Liver (tissue), 9 donors: Measurements from ENCODE around the gene CCDC91. TPM values are rescaled to one million over a fixed set of nuclear protein-coding genes. Genes with fewer than 3 reads are reported as not detected.

Source experiments
- DNase-seq: peaks from one replicate; pipeline ENCODE4 v3.0.0-alpha.2; 2017; ENCODE audit warnings: low spot score
- H3K27ac ChIP-seq, 2 donors: one replicate each; pipeline ENCODE4 v1.7.0; 2013; ENCODE audit warnings: inconsistent platforms in 2 of 2, low read length in 2 of 2, control low read depth in 1 of 2, low read depth in 1 of 2, mild to moderate bottlenecking in 1 of 2
- H3K27me3 ChIP-seq, 4 donors: one replicate each; pipeline versions ENCODE4 v1.6.1 to v1.7.0; 2013; ENCODE audit warnings: low read length in 3 of 4, inconsistent platforms in 1 of 4, mild to moderate bottlenecking in 1 of 4, moderate library complexity in 1 of 4; ENCODE audit not compliant: control insufficient read depth in 4 of 4, insufficient read depth in 4 of 4
- H3K36me3 ChIP-seq, 4 donors: one replicate each; pipeline versions ENCODE4 v1.6.1 to v1.7.0; 2013; ENCODE audit warnings: low read length in 3 of 4, mild to moderate bottlenecking in 3 of 4, low read depth in 1 of 4, moderate library complexity in 1 of 4; ENCODE audit not compliant: control insufficient read depth in 4 of 4, insufficient read depth in 3 of 4
- H3K4me1 ChIP-seq, 4 donors: one replicate each; pipeline versions ENCODE4 v1.6.1 to v1.7.0; 2013; ENCODE audit warnings: low read length in 3 of 4, mild to moderate bottlenecking in 3 of 4, moderate library complexity in 1 of 4; ENCODE audit not compliant: control insufficient read depth in 4 of 4, insufficient read depth in 4 of 4
- H3K4me3 ChIP-seq, 3 donors: one replicate each; pipeline versions ENCODE4 v1.6.1 to v1.7.0; 2013; ENCODE audit warnings: low read length in 3 of 3, control low read depth in 1 of 3, low read depth in 1 of 3, mild to moderate bottlenecking in 1 of 3
- H3K9ac ChIP-seq, 2 donors: one replicate each; pipeline ENCODE4 v1.7.0; 2013; ENCODE audit warnings: low read length in 2 of 2, mild to moderate bottlenecking in 2 of 2, moderate library complexity in 2 of 2, control low read depth in 1 of 2, low read depth in 1 of 2
- H3K9me3 ChIP-seq, 4 donors: one replicate each; pipeline versions ENCODE4 v1.6.1 to v1.7.0; 2013; ENCODE audit warnings: low read length in 3 of 4; ENCODE audit not compliant: control insufficient read depth in 4 of 4
- EGR1 ChIP-seq, 2 donors: IDR thresholded peaks; 2 replicates each; pipeline ENCODE4 v1.6.1; 2016 to 2018; ENCODE audit warnings: antibody characterized with exemption in 2 of 2, low read depth in 2 of 2
- FOXA1 ChIP-seq: IDR thresholded peaks from 2 replicates; pipeline ENCODE4 v1.6.1; 2016; ENCODE audit warnings: antibody characterized with exemption
- FOXA2 ChIP-seq: IDR thresholded peaks from 2 replicates; pipeline ENCODE4 v1.6.1; 2016; ENCODE audit warnings: antibody characterized with exemption
- GABPA ChIP-seq, 2 donors: IDR thresholded peaks in 1 of 2; conservative IDR thresholded peaks in 1 of 2; 2 replicates each; pipeline ENCODE4 v1.6.1; 2016; ENCODE audit warnings: antibody characterized with exemption in 2 of 2, mild to moderate bottlenecking in 1 of 2, moderate library complexity in 1 of 2
- HNF4A ChIP-seq, 2 donors: conservative IDR thresholded peaks; 2 replicates each; pipeline ENCODE4 v1.6.1; 2016; ENCODE audit warnings: antibody characterized with exemption in 2 of 2, mild to moderate bottlenecking in 2 of 2
- HNF4G ChIP-seq: IDR thresholded peaks from 2 replicates; pipeline ENCODE4 v1.6.1; 2016; ENCODE audit warnings: antibody characterized with exemption
- NR2F2 ChIP-seq: IDR thresholded peaks from 2 replicates; pipeline ENCODE4 v1.6.1; 2016; ENCODE audit warnings: antibody characterized with exemption
- RAD21 ChIP-seq, 2 donors: IDR thresholded peaks; 2 replicates each; pipeline ENCODE4 v1.6.1; 2016; ENCODE audit warnings: antibody characterized with exemption in 2 of 2, mild to moderate bottlenecking in 2 of 2
- RXRA ChIP-seq, 2 donors: IDR thresholded peaks; 2 replicates each; pipeline ENCODE4 v1.6.1; 2017 to 2018; ENCODE audit warnings: antibody characterized with exemption in 2 of 2, mild to moderate bottlenecking in 1 of 2
- SP1 ChIP-seq: IDR thresholded peaks from 2 replicates; pipeline ENCODE4 v1.6.1; 2018; ENCODE audit warnings: antibody characterized with exemption, mild to moderate bottlenecking
- TAF1 ChIP-seq: conservative IDR thresholded peaks from 2 replicates; pipeline ENCODE4 v1.6.1; 2016; ENCODE audit warnings: antibody characterized with exemption, mild to moderate bottlenecking
- YY1 ChIP-seq: IDR thresholded peaks from 2 replicates; pipeline ENCODE4 v1.6.1; 2016; ENCODE audit warnings: antibody characterized with exemption, mild to moderate bottlenecking
- polyA plus RNA-seq, 2 donors: library from polyadenylated mRNA; stranded (reverse) in 1 of 2; unstranded in 1 of 2; fragments of 200-250 nt in 1 of 2; fragments of >200 nt in 1 of 2; fragmentation: Nextera tagmentation in 1 of 2; extraction: Ambion mirVana in 1 of 2; gene quantifications; one replicate each; pipeline versions ENCODE4 v1.2.1 to v1.2.3, GENCODE V29; 2013 to 2015
- total RNA-seq, 2 donors: library from RNA; depleted of rRNA; stranded (reverse); fragments of >200 nt; gene quantifications; one replicate each; pipeline ENCODE4 v1.2.3, GENCODE V29; 2014
- TF ChIP-seq, protein P1 (sequence below): IDR thresholded peaks from 2 replicates; pipeline ENCODE4 v1.6.1; 2016; ENCODE audit warnings: antibody characterized with exemption
- TF ChIP-seq, protein P2 (sequence below): IDR thresholded peaks from 2 replicates; pipeline ENCODE4 v1.6.1; 2016; ENCODE audit warnings: antibody characterized with exemption
- TF ChIP-seq, protein P3 (sequence below): fragments of 150-350 bp; IDR thresholded peaks from 2 replicates; pipeline ENCODE4 v1.5.1; 2017; ENCODE audit warnings: improper control_type of control experiment, low read depth, low read length; ENCODE audit not compliant: missing input control
- donor health status: healthy.
- donor health status: healthy.
- donor health status: healthy.
- donor health status: healthy.
- donor health status: healthy.

The CCDC91 gene
- total and polyA plus RNA-seq, 4 donors = 8.4 to 29.0 (median 15.1) TPM

DNA sequence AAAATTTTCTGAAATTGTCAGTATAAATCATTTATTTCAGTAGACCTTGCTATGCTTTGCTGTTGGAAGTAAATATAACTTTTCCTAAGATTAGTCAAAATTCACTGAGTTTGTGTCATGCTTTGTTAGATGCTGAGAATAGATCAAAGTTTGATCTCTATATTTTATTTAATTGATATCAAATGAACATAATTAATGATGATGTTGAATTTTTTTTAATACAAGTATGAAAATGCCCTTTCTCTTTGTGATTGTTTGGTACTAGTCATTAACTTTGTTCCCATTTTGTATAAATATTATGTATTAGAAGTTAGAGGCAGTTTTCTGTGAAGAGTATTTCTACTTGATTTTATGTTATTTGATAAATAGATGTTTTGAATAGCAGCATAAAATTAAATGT, 45.7 kb downstream of the CCDC91 start (continued):
- TF ChIP-seq, protein P1, sequence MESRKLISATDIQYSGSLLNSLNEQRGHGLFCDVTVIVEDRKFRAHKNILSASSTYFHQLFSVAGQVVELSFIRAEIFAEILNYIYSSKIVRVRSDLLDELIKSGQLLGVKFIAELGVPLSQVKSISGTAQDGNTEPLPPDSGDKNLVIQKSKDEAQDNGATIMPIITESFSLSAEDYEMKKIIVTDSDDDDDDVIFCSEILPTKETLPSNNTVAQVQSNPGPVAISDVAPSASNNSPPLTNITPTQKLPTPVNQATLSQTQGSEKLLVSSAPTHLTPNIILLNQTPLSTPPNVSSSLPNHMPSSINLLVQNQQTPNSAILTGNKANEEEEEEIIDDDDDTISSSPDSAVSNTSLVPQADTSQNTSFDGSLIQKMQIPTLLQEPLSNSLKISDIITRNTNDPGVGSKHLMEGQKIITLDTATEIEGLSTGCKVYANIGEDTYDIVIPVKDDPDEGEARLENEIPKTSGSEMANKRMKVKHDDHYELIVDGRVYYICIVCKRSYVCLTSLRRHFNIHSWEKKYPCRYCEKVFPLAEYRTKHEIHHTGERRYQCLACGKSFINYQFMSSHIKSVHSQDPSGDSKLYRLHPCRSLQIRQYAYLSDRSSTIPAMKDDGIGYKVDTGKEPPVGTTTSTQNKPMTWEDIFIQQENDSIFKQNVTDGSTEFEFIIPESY = no peak
- TF ChIP-seq FOXA1 (no peak), TAF1 (no peak), HNF4A (conservative IDR thresholded peaks at IDR 0.05) (no peak), GABPA (IDR thresholded peaks at IDR 0.05 in 1 of 2, conservative IDR thresholded peaks at IDR 0.05 in 1 of 2) (no peak)
- TF ChIP-seq, protein P2, sequence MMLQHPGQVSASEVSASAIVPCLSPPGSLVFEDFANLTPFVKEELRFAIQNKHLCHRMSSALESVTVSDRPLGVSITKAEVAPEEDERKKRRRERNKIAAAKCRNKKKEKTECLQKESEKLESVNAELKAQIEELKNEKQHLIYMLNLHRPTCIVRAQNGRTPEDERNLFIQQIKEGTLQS = no peak

DNA sequence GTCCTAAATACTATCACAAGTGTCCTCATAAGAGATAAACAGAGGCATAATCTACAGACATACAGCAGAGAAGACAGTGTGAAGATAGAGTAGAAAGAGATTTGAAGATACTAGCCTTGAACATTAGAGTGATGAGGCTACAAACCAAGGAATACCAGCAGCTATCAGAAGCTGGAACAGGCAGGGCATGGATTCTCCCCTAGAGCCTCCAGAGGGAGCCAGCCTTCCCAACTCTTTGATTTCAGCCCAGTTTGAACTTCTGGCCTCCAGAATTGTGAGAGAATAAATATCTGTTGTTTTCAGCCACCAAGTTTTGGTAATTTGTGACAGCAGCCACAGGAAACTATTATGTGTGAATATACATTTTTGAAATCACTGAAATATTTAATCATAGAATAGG, 47.2 kb downstream of the CCDC91 start:
- no peak overlapping the region for H3K9ac ChIP-seq

More for the DNA sequence above, 47.2 kb downstream of the CCDC91 start:
- H3K9me3 ChIP-seq = no peaks in the 10 kb centered on the region
- no peaks in the 10 kb centered on the region for H3K36me3 ChIP-seq
- TF ChIP-seq YY1 (no peak), SP1 (no peak), EGR1 (IDR thresholded peaks at IDR 0.05; ENCODE audit: low read depth in 2 of 2) (no peak), HNF4A (conservative IDR thresholded peaks at IDR 0.05) (no peak), FOXA1 (no peak), HNF4G (no peak), FOXA2 (no peak), RXRA (IDR thresholded peaks at IDR 0.05) (no peak), GABPA (IDR thresholded peaks at IDR 0.05 in 1 of 2, conservative IDR thresholded peaks at IDR 0.05 in 1 of 2) (no peak), RAD21 (IDR thresholded peaks at IDR 0.05) (peak in 1 of 2 donors; percentile 33), NR2F2 (no peak)
- TF ChIP-seq, protein P2 = no peak
- TF ChIP-seq, protein P1 = no peak
- TF ChIP-seq, protein P3, sequence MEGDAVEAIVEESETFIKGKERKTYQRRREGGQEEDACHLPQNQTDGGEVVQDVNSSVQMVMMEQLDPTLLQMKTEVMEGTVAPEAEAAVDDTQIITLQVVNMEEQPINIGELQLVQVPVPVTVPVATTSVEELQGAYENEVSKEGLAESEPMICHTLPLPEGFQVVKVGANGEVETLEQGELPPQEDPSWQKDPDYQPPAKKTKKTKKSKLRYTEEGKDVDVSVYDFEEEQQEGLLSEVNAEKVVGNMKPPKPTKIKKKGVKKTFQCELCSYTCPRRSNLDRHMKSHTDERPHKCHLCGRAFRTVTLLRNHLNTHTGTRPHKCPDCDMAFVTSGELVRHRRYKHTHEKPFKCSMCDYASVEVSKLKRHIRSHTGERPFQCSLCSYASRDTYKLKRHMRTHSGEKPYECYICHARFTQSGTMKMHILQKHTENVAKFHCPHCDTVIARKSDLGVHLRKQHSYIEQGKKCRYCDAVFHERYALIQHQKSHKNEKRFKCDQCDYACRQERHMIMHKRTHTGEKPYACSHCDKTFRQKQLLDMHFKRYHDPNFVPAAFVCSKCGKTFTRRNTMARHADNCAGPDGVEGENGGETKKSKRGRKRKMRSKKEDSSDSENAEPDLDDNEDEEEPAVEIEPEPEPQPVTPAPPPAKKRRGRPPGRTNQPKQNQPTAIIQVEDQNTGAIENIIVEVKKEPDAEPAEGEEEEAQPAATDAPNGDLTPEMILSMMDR = peak; percentile 5
- no peak for DNase-seq
- no peaks in the 10 kb centered on the region for H3K27me3 ChIP-seq
- H3K4me1 ChIP-seq = peaks cover 3 to 5% (median 4%) of the 10 kb centered on the region in 4 donors
- no peak overlapping the region for H3K4me3 ChIP-seq
- H3K27ac ChIP-seq = no peak overlapping the region
